NCI-H2227 (cell line): ENCODE measurements around the gene DEFB121.
"Not testable (repeated sequence)": the region's sequence is repeated elsewhere in the genome, so short reads cannot be mapped to it uniquely, and the experiment has no call there.

Experiments
- DNase-seq: peaks from one replicate; lab custom pipeline; 2025; ENCODE audit not compliant: unreplicated experiment; lab: John Stamatoyannopoulos, UW

The DEFB121 gene, protein sequence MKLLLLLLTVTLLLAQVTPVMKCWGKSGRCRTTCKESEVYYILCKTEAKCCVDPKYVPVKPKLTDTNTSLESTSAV

GRCh38 chr20:31406115-31406514 lies at the start of gene DEFB121:
DEFB121 (minus strand) TSS chr20:31406215; CDS start chr20:31406152, 63 bp downstream.
- no peak for DNase-seq

DNA sequence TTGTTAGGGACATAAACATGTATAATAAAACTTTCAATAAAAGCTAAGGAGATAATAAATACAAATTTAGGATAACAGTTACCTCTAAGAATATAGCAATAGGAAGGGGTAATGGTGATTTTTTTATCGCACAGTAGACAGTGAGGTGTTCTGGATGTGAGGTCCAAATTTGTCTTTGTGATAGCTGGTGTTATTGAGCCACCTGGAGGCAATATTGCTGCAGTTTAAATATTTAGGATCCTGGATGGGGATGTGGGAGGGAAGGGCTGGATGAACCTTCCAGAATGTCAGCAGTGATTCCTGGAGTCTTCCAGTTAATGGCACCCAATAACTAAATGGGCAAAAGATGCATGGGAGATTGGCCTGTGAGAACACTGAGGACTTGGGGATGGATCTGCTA lies 48.3 kb upstream of the DEFB121 start:
- DNase-seq: no peak

DNA sequence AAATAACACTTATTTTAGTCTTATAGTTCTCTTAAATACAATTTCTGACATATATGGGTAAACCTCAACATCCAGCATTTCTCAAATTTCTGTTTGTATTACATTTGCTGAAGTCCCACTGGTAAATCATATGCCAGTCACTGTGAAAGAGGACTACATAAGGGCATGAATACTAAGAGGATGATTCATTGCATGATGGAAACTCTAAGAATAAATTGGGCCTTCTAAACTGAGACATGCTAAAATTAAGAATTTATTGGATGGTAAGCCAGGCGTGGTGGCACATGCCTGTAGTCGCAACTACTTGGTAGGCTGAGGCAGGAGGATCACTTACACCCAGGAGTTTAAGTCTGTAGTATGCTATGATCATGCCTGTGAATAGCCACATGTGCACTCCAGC lies 46.6 kb upstream of the DEFB121 start:
- DNase-seq: no peak

DNA sequence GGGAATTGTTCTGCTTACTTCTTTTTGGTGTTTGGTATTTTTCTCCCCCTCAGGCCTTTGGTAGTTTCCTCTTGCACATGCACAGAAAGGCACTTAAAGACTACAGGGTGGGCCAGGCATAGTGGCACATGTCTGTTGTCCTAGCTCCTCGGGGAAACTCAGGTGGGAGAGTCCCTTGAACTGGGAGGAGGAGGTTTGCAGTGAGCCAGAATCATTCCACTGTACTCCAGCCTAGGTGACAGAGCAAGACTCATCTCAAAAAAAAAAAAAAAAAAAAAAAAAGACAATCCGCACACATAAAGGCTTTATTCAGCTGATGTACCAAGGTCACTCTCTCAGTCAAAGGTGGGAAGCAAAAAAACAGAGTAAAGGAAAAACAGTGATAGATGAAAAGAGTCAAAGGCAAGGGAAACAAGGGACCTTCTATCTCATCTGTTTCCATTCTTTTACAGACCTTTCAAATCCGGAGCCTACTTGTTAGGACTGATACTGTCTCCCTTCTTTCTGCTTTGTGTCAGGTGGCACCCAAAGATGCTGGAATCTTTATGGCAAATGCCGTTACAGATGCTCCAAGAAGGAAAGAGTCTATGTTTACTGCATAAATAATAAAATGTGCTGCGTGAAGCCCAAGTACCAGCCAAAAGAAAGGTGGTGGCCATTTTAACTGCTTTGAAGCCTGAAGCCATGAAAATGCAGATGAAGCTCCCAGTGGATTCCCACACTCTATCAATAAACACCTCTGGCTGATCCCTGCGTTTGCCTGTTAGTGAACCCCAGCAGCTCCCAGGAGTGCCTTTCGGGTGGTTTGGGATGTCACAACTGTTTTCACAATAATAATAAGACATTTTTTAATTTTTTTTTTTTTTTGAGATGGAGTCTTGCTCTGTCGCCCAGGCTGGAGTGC lies 43.7 kb upstream of the DEFB121 start:
- no peak for DNase-seq

DNA sequence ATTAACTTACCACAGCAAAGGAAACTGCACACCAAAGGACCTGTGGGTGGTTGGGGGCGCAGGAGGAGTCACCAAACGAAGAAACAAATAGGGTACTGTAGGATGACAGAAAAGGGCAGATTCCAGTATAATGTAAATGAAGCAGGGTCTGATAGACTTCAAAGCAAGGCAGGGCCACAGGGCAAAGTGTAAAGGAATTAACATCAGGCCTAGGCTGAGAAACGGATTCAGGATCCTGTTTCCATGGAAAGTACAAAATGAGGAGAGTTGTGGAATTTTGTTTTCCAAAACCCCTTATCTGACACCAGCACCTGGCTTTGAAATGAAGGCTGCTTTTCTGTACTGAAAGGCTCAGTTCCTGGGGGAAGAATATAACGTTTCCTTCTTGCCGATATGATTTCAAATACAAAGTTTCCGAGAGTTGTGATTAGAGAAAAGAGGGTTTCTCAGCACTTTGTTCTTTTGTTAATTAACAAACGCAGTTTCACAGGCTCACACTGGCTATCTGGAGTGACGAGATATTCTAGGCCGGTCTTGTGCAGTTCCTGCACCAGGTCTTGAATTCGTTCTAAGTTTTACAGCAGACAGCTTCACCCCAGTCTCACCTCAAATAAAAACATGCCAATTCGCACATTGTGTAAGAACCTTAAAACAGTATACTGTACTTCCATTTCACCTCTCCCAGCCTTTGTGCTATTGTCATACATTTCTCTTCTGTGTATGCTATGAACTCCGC lies 40.2 kb upstream of the DEFB121 start:
- no peak for DNase-seq

DNA sequence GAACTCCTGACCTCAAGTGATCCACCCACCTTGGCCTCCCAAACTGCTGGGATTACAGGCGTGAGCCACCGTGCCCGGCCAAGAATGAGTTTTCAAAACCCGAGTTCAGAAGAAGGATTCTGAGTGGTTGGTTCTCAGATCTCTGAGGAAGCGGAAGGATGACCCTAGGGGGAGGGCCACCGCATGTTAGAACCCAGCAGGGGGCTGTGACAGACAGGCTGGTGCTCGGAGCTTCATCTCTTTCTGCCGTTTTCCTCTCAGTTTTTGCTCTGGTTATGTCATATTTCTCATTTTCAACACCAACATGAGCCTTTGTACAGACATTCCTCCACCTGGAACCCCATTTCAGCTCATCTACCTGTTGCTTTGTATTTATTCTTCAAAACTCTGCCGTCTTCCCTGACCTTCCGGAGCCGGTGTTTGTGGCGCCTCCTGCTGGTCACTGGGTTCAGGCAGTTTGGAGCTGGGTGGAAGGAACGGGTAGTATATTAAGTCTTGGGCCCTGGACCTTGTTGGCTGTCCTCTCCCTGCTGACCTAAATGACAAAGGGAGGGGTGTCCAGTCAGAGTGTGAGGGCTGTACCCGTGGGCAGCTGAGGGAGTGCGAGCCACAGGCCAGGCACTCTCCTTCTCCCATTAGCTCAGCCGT lies 34.1 kb upstream of the DEFB121 start, which contains the start of gene DEFB123:
DEFB123 (plus strand) TSS at position 621 of the 648 bp plus-strand sequence. CDS start 67 bp downstream, outside the sequence.
- no peak for DNase-seq

DNA sequence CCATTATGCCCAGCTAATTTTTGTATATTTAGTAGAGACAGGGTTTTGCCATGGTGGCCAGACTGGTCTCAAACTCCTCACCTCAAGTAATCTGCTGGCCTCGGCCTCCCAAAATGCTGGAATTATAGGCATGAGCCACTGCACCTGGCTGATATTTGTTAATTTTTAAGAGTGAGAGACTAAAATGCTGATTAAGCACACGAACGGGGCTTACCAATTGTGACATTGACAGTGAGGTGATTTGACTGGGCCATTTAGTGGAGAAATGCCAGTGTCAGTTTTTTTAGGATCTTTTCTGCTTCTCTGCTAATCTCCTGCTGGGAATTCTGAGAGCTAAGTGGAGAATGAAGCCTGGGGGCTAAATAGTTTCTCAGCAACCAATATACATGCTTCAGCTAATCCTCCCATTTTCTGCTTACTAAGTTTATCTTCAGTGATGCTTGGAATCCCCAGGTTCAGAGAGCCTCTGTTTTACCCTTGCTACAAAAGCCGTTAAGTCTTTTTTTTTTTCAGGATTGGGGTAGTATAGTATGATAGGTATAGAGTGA lies 24.6 kb upstream of the DEFB121 start:
- DNase-seq: no peak

DNA sequence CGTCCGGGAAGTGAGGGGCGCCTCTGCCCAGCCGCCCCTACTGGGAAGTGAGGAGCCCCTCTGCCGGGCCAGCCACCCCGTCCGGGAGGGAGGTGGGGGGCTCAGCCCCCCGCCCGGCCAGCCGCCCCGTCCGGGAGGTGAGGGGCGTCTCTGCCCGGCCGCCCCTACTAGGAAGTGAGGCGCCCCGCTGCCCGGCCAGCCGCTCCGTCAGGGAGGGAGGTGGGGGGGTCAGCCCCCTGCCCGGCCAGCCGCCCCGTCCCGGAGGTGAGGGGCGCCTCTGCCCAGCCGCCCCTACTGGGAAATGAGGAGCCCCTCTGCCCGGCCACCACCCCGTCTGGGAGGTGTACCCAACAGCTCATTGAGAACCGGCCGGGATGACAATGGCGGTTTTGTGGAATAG lies 21.6 kb upstream of the DEFB121 start:
- not testable (repeated sequence) for DNase-seq

DNA sequence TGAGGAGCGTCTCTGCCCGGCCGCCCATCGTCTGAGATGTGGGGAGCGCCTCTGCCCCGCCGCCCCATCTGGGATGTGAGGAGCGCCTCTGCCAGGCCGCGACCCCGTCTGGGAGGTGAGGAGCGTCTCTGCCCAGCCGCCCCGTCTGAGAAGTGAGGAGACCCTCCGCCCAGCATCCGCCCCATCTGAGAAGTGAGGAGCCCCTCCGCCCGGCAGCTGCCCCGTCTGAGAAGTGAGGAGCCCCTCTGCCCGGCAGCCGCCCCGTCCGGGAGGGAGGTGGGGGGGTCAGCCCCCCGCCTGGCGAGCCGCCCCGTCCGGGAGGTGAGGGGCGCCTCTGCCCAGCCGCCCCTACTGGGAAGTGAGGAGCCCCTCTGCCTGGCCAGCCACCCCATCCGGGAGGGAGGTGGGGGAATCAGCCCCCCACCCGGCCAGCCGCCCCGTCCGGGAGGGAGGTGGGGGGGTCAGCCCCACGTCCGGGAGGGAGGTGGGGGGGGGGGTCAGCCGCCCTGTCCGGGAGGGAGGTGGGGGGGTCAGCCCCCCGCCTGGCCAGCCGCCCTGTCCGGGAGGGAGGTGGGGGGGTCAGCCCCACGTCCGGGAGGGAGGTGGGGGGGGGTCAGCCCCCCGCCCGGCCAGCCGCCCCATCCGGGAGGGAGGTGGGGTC lies 21.0 kb upstream of the DEFB121 start:
- DNase-seq: not testable (repeated sequence)

DNA sequence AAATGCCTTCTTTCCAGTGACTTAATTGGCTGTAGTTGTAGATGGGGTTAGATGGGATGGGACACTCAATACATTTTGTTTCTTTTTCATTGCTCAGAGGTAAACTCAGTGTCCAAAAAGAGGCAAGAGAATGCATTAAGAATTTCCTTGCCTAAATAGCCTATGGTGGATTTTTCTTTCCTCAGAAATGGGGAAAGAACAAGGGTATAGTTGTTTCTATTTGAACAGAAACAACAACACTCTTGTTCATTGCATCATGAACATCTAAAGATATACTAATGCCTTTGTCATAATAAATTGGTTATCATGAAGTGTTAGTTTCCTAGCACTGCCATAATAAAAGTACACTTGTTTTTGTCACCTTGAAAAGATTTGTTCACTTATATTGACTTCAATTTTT lies 19.8 kb upstream of the DEFB121 start:
- DNase-seq: no peak

DNA sequence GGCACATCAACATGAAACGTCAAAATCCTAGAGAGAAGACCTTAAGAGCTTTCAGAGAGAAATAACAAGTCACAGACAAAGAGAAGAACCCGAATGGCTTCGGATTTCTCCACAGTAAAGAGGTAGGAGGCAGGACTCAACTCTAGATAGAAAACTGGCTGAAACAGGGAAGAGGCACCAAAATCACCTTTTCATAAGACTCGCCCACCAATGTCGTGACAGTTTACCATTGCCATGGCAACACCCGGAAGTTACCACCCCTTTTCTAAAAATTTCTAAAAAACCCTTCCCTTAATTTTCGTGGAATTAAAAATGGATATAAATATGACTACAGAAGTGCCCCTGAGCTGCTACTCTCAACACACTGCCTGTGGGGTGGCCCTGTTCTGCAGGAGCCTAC lies 12.3 kb upstream of the DEFB121 start:
- DNase-seq: no peak

DNA sequence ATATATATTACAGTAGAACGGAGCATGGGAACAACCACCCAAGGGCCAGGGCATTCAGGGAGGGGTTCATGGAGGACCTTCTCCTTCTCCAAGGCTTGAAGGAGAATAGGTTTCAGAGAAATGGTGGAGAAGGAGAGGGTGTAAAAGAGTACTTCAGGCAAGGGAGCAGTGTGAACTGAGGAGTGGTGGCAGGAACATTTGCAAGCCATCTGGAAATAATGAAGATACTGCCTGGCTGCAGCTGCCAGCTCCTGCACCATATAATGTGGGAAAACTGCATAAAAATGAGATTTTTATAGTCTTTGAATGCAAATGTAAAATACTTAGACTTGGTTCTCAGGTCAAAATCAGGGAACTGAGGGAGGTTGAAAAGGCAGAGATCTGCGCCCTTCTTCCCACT lies 9.6 kb upstream of the DEFB121 start:
- DNase-seq: no peak

GRCh38 chr20:31414381-31414780 lies 8.4 kb upstream of the DEFB121 start:
- DNase-seq: no peak

GRCh38 chr20:31410011-31410410 lies 4.0 kb upstream of the DEFB121 start:
- DNase-seq: no peak

- no peak for DNase-seq
These were observed 2.1 kb downstream of the DEFB121 start for GRCh38 chr20:31403886-31404285.

- no peak for DNase-seq
These were observed 11.1 kb downstream of the DEFB121 start for GRCh38 chr20:31394900-31395299.

DNA sequence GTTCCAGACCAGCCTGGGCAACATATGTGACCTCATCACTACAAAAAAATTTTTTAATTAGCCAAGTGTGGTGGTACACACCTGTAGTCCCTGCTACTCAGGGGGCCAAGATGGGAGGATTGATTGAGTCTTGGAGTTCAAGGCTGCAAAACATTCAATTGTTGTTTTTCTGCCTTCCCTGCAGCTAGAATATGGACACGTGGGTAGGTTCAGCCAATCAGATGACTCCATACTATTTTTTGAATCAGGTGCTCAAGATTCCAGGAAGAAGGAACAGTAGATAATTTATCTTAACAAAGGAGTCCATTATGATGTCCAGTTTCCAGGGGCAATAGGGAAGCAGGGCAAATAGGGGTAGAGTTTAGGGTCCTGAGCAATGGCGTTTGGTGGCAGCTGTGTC lies 13.2 kb downstream of the DEFB121 start:
- DNase-seq: no peak

- no peak for DNase-seq
These were observed 15.5 kb downstream of the DEFB121 start, which contains the start of gene DEFB119 for GRCh38 chr20:31390490-31390889. DEFB119 (minus strand) TSS chr20:31390590; CDS start chr20:31390483, 107 bp downstream.

DNA sequence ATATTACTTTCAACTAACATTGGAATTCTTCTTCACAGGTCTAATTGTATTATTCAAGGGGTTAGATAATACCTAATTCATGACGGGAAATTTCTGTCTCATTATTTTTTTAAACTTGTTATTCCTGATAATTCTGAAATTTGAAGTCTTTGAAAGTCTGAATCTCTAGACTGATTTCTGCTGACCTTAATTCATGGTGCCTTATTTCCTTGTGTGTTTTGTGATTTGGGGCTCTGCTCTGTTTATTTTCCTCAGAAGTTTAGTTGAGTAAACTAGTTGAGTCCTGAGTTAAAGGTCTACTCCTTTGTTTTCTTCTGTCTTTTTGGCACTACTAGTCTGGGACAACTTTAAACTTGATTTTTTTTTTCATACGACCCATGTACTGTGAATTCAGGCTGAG lies 31.7 kb downstream of the DEFB121 start:
- no peak for DNase-seq

DNA sequence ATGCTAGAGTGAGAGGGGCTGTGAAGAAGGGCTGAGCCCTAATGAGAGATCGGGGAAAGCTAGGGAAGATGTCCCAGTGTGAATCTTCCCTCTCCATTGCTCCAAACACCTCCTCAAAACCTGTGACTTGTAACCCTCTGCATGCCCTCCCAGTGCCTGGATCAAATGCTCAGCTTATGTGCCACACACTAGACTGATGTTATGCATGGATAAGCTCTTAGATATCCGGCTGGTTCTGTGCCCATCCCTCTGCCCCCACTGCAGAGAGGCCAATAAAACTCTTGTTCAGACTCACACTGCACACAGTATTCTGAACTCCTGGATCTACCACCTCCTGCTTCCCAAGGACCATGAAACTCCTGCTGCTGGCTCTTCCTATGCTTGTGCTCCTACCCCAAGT lies 37.7 kb downstream of the DEFB121 start, which contains the start of gene DEFB118:
DEFB118 (plus strand) TSS at position 301 of the 400 bp plus-strand sequence; CDS start at position 351, 50 bp downstream.
- DNase-seq: no peak
